GM18873 (cell line): ENCODE measurements around the gene CMBL.
"Not testable (repeated sequence)": the region's sequence is repeated elsewhere in the genome, so short reads cannot be mapped to it uniquely, and the experiment has no call there.

Experiments
- ATAC-seq: cut with Tn5 transposase; IDR thresholded peaks from one replicate; pipeline ENCODE4 v1.9.1; 2021; ENCODE audit warnings: mild to moderate bottlenecking, moderate library complexity, moderate number of reproducible peaks; ENCODE audit not compliant: unreplicated experiment, low FRiP score

Gene CMBL

DNA sequence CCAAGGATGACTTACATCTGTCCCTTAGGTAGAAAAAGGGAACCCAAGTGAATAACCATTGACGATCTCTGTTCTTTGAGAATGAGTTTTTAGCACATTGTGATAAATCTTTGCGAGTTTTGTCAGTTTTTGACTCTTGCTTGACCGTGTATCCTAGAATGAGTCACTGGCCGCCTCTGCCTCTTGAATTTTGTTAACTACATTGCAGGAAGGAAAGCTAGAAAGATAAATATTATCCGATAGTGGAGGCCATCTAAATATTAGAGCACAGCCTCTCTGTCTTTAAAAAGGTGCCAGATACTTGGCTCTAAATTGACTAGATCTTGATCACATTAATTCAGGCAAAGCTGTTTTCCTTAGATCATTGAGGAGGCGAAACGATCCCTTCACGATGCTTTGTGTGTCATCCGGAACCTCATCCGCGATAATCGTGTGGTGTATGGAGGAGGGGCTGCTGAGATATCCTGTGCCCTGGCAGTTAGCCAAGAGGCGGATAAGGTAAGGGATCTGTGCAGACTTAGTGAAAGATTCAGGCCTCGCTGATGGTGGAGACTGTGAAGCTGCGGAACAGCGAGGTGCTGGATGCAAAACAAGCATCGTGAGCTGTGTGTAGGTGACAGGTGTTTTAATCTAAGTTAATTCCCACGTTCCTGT is 45.5 kb downstream of the CMBL start:
- no peak for ATAC-seq

DNA sequence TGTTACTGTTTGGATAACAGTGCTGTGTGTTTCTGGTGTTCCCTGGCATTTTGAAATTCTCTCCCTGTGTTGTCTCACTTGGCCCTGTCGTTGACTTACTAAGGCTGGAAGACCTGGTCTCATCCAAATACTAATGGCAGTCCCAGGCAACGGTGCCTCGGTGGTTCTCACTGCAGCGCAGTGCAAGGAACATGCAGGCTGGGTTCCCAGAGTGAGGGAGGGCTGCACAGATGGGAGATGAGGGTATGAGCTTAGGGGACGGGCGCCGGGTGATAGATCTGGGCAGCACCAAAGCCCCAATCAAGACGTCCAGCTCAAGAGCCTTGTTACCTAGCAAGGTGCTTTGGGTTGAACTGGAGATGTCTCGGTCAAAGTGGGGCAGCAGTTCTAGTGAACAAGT is 46.6 kb downstream of the CMBL start:
- no peak for ATAC-seq

DNA sequence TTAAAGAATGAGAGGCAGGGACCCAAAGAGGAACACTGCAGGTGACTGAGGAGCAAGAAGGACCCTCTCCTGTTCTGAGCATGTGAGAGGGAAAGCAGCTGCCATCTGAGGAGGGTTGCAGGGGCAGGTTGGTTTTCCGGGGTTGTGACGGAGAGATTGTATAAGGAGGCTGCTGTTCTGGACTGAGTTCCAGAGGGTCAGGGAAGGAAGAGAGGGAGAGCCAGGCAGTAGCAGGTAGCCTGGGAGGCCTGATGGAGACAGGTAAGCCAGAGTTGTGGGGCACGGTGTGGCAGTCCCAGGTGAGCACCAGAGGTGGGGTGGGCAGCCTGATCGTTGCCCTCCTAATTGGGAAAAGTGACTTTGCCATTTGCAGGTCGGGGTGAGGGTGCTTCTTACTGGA is 47.8 kb downstream of the CMBL start:
- ATAC-seq: no peak

DNA sequence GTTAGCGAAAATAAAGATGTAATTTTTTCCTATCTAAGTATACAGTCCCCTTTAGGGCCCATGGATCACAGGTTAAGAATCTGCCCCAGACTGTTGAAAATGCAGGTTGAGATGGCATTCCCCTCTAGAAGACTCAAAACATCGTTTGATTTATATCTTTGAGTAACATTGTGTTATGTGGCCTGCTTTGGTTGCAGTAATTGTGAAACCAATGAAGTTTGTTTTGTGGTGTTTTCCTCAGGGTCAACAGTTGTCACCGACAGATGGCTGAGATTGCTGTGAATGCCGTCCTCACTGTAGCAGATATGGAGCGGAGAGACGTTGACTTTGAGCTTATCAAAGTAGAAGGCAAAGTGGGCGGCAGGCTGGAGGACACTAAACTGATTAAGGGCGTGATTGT is 49.8 kb downstream of the CMBL start:
- ATAC-seq: no peak

DNA sequence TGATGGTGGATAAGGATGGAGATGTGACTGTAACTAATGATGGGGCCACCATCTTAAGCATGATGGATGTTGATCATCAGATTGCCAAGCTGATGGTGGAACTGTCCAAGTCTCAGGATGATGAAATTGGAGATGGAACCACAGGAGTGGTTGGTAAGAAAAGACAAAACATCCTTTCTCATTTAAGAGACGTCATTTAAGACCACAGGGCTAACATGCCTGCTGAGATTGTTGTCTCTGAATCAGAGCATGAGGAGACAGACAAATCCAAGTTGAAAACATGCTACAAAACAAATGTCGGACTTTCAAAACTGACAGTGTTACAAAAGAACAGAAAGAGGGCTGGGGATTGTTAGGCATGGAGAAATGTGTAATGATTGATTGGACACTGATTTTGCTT is 53.0 kb downstream of the CMBL start:
- no peak for ATAC-seq

DNA sequence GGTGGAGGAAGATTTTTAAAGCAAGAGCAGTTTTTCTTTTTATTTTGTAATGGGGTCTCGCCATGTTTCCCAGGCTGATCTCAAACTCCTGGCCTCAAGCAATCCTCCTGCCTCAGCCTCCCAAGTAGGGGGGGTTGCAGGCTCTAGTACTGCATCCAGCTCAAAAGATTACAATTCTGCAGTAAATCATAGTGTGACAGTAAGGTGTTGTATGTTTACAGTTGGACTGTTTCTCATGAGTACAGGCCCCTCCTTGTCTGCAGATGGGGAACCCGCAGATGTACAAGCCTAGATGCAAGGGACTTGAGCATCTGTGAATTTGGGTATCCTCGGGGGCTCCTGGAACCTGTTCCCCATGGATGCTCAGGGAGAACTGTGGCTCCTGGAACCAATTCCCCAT is 54.3 kb downstream of the CMBL start:
- ATAC-seq: no peak

DNA sequence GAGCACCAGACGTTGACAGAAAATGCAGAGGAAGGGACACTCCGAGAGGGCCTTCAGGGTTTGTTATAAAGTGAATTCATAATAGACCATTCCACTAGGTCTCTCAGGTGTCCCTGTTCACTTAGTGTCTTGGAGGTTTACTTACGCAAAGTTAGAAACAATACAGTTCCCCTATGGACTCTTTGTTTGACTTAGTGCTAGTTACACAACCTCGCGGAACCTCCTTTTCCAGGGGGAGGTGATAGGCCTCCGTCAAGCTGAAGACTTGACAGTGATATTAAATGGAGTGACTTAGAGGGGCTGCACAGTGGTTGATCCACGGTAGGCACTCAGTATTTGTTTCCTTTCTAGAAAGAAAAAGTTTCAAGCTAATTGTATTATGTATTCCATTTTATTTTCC is 56.3 kb downstream of the CMBL start:
- ATAC-seq: no peak

DNA sequence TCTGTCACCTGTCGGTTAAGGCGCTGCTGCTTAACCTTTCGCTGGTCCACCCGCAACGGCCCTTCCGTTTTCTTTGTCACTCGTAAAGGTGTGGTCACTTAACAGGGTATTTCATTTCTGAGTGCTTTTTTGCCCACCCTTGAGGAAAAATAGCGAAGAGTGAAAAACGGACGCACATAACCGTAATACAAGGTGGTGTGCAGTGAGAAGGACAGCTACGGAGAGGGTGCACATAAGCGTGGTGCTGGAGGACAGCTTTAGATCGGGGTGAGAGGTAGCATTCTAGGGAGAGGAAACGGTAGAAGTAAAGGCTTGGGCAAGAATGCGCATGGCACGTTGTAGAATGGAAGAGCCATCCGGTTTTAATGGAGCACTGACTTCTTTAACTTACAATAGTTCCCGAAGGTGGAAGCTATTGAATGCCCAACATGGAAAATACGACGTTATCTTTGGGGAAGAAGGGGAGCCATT is 56.9 kb downstream of the CMBL start:
- ATAC-seq: peak; percentile 14

DNA sequence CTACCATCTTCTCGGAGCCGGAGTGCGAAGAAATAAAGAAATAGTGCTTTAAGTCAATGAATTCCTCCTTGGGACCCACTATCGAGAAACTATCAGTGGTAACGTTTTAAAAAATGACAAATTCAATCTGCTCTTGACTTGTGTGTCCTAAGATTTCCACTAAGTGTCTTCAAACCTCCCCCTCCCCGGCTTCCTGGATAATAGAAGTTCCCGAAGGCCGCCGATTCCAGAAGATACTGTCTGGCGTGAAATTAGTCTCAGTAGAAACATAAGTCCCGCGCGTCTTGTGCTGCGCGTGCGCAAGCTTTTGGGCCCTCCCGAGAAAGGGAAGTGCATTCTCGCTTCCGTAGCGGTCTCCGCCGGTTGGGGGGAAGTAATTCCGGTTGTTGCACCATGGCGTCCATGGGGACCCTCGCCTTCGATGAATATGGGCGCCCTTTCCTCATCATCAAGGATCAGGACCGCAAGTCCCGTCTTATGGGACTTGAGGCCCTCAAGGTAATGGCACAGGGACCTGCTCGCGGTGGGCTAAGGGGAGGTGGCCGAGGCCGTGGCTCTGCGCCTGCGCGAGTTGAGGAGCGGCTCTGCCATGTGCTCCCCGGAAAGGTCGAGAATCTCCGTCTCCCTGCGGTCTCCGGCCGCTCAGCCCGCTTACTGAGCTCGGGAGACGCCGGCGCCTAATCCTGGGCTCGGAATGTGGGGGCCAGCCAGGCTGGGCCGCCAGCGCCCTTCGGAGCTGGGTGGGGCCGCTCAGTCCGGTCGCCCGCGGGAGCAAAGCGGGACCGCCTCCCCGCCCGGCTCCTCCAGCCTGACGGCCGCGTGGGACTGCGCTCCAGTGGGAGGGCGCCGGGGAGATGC is 57.5 kb downstream of the CMBL start, which contains the start of gene CCT5:
CCT5 (plus strand) TSS at position 333 of the 858 bp plus-strand sequence; CDS start at position 394, 61 bp downstream.
- peak; percentile 79 for ATAC-seq

DNA sequence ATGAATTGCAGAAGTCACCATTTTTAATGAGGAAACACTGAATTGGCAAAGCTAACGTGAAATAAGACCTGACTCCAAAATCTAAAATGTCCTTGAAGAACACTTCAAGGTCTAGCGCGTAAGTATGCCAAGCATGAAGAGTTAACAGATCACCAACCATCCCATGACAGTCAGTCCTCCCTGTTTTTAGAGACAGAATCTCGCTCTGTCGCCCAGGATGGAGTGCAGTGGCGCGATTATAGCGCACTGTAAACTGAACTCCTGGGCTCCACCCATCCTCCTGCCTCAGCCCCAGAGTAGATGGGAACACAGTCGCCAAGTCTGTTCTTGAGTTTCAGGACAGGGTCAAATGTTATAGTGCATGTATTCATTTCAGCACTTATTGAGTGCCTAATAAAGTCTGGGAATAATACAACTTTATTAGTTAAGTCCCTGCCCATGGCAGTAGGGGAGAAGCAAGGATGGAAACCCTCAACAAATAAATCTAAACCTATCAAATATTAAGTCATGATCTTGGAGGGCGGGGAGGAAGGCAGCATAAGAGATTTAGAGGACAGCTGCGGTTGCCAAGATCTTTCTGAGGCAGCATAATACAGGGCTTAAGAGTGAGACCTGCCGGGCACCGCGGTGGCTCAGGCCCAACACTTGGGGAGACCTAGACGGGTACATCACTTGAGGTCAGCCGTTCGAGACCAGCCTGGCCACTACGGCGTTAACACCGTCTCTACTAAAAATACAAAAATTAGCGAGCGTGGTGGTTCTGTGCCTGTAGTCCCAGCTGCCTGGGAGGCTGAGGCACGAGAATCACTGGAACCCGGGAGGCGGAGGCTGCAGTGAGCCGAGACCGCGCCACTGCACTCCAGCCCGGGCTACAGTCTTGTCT is 59.1 kb downstream of the CMBL start:
- ATAC-seq: no peak

DNA sequence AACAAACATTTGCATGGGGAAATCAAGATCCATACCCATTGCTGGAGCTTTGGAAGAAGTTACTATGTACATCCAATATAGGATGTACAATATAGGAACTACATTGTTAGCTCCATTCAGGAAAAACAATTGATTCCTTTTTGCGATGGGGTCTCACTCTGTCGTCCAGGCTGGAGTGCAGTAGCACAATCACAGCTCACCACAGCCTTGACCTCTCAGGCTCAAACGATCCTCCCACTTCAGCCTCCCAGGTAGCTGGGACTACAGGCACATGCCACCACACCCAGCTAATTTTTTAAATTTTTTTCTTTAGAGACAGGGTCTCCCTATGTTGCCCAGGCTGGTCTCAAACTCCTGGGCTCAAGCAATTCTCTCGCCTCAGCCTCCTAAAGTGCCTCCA is 60.5 kb downstream of the CMBL start:
- ATAC-seq: not testable (repeated sequence)

DNA sequence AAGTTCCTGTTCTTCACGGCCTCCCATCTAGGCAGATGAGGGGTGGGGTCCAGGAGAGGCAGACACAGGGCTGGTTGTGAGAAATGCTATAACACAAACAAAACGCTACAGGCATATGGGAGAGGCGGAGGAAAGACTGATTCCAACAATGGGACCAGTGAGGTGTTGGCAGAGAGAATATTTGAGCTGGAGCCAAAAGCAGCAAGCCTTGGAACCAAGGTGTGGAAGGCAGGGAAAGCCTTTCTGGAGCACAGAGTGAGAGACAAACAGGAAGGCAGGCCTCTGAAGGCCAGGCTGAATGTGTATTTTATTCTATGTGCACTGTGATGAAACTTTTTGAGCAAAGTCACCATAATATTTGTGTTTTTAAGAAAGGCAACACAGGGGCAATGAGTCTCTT is 60.9 kb downstream of the CMBL start:
- ATAC-seq: no peak

DNA sequence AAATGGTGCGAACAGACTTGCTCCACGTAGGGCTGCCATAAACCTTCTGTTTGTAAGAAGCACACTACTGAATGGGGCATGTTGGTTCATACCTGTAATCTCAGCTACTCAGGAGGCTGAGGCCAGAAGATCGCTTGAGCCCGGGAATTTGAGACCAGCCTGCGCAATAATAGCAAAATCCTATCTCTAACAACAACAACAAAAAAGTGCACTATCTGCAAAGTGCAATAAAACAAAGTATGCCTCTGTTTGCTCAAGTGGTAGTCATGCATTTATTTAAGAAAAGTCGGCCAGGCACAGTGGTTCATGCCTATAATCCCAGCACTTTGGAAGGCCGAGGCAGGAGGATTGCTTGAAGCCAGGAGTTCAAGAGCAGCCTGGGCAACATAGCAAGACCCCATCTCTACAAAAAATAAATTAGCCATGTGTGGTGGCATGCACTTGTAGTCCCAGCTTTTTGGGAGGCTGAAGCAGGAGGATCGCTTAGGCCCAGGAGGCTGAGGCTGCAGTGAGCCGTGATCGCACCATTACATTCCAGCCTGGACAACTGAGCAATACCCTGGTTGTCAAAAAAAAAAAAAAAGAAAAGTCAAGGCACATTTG is 63.3 kb downstream of the CMBL start:
- no peak for ATAC-seq

DNA sequence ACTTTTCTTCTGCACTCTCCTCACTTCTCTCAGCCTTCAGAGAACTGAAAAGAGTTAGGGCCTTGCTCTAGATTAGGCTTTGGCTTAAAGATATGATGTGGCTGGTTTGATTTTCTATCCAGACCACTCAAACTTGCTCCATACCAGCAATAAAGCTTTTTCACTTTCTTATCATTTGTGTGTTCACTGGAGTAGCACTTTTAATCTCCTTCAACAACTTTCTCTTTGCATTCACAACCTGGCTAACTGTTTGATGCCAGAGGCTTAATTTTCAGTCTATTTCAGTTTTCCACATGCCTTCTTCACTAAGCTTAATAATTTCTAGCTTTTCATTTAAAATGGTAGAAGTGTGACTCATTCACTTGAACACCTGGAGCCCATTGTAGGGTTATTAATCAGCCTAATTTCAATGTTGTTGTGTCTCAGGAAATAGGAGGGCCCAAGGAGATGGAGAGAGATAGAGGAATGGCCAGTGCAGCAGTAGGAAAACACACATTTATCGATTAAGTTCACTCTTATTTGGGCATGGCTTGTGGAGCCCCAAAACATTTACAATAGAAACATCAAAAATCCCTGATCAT is 64.0 kb downstream of the CMBL start:
- no peak for ATAC-seq

DNA sequence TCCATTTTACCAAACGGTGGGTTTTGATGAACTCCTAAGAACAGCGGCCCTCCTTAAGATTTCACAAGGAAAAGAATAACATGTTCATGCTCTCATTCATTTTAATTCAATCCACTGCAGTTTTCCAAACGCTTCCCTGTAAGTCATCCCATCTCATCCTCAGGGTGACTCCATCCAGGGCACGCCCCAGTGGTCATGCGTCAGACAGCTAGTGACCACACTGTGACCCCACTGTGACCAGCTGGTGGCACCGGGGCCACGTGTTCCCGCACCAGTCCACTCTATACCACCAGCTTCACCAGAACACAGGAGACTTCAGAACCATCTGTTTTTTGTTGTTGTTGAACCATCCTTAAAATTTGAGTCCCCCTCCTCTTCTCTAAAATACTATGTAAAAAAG is 72.4 kb downstream of the CMBL start:
- ATAC-seq: no peak

DNA sequence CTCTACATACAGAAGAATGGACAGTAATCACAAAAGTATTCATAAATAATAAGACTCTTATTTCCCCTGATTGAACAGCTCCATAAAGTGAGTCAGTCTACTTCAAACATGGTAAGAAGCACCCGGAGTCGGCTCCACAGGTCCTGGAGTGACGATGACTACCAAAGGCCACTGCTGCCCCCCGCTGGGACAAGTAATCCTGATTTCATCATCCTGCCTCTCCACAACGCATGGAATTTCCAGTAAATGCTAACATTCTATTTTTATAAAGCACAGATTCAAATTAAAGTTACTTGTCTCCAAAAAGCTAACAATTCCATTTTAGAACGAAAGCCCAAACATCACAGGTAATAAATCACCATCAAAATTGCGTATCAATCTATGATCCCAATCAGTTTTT is 74.2 kb downstream of the CMBL start:
- no peak for ATAC-seq

DNA sequence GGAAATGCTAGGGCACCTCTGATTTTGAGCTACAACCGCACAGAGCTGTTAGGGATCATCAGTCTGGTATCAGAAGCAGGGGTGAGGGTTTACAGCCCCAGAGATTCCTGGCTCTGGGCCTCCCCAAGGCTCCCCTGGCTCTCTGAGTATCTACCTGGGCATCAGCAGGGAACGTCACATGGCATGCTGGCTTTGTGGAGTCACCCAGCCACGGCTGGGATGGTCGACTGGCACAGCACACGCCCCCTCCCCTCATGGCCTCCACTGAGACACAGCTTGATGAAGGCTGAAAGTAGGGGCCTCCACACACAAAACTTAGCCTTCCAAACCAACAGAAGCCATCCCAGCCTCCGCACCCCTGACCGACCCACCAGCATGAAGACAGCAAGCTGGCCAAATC is 74.7 kb downstream of the CMBL start:
- ATAC-seq: no peak

DNA sequence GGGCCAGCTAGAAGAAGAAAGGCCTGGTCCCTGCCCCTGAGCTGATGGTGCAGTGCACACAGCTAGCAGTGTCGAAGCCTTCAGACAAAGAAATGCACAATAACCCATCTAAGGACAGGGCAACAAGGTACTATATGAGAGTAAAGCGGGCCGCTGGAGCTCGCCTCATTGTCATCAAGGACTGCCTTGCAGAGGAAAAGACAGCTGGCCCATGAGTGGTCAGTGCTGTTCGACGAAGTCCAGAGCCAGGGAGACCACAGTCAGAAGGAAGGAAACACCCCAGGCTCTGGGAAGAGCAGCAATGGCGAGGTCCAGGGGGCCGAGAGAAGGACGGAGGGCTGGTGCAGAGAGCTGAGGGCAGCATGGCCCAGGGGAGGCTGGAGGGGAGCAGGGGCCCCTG is 75.3 kb downstream of the CMBL start:
- no peak for ATAC-seq

DNA sequence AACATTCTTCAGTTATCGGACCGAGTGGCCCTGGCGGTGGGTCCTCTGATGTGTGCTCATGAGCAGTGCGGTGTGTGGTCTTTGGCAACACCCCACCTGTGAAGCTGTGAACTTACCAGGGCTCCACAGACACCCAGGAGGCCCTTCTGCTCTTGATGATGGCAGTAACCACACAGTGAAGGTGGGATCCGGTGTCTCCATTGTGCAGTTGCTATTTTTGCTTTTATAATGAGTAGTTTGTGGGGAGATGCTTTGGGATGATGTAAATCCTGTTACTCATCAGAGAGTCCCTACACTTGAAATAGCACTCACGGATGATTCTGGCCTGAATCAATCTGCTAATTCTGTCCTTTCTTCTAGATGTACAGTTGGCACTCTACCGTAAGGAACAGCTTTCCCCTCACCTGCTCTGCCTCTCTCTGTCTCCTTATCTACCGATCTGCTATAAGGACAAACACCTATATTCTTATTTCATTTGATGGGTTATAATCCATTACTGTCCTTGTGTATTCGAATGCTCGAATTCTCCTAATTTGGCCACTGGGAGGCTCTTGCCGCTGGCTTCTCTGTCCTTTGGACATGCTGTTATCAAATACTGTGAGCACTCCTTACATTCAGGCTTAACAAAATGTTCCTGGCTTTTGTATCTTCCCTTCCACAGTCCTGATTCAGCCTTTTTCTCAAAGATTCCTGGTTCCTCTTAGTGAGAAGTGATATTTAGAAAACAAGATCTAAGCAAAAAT is 78.2 kb downstream of the CMBL start:
- ATAC-seq: no peak
